CD4-positive, alpha-beta T cell treated with Interleukin-4 for 1 hour (primary cell): ENCODE data around the gene RACGAP1.
"Not testable (repeated sequence)": the region's sequence is repeated elsewhere in the genome, so short reads cannot be mapped to it uniquely, and the experiment has no call there.

ENCODE experiments used
- DNase-seq, 2 donors: peaks; one replicate each; pipeline ENCODE4 v3.0.0-alpha.2; 2020 to 2022

Gene RACGAP1

DNA sequence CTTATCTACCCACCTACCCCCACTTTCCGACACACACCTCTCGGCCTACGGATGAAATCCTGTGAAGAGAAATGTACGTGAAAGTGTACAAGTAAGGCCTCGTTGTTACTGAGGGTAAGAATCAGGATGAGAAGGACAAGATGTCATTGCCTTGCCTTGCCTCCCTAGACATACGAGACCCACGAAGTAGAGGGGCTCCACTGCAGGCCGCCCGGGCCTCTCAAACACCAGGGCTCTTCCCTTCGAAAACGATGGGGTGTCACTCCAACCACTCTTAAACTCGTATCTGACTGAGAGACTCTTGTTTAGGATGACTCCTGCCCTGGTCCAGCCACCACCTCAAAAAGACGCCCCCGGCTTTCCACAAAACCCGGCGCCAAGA lies 498 bp downstream of the RACGAP1 start:
- DNase-seq: no peak

DNA sequence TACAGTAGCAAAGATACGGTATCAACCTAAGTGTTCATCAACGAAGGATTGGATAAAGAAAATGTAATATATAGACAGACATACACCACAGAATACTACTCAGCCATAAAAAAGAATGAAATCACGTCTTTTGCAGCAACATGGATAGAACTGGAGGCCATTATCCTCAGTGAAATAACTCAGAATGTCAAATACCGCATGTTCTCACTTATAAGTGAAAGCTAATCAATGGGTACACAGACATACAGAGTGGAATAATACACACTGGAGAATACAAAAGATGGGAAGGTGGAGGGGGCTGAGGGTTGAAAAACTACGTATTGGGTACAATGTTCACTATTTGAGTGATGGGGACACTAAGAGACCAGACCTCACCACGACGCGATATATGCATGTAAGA lies 1.1 kb downstream of the RACGAP1 start:
- DNase-seq: no peak

DNA sequence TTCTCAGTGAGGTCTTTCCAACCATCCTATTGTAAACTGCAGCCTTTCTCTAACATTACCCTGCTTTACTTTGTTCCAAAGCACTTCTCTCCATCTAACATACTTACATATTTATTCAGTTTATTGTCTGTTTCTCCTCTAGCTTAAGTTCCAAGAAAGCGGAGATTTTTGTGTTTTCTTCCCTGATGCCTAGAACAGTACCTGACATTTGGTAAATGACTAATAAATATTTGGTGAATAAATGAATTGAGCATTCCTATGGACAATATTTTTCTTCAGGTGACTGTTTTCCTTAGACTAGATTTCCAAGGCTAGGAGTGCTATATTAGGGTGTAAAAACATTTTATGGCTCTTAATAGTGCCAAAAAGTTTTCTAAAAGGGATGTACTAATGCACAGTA lies 2.4 kb downstream of the RACGAP1 start:
- no peak for DNase-seq

DNA sequence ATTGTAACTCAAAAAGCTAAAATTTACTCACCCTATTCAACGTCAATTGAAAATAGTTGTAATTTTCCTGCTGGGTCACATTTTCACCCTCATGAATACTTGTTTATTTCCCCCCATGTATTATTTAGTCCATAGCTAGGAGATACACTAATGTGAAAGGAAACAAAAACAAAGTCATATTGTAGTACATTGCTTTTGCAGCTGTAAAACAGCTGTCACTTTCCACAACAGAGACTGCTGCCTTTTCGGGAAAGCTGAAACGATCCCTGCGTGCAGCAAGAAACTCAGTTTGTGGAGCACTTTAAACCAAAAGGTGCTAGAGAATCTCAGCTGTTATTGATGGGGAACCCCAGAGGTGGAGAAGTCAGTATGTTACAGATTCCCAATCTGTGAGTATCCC lies 4.3 kb downstream of the RACGAP1 start:
- DNase-seq: no peak

DNA sequence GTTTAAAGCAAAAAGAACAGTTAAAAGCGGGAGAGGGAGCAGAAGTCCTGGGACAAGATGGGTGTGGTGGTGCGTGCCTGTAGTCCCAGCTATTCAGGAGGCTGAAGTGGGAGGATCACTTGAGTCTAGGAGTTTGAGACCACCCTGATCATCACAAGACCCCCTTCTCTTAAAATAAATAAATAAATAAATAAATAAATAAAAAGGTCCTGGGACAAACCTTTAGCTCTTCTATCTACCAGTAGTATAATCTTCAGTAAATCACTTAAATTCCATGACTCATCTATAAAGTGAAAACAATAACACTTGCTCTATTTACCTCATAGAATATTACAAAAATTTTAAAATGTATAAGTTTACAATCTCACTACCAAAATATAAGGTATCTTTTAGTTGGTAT lies 5.8 kb downstream of the RACGAP1 start:
- DNase-seq: no peak

DNA sequence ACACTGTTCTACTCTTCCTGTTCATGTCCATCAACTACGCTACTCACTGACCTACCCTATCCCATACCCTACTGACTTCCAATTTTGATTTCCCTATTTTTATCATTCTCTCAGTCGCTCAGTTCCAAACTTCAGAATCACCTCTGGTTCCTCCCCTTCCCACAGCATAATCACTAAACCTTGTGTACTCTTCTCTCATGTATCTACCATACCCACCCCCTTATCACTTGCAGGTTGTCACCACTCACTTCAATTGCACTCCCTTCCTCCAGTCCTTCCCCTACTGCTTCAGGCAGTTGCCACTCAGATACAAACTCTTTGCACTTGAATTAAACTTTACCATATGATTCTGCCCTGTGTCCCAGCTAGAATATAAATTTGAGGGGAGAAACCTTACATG lies 6.3 kb downstream of the RACGAP1 start:
- DNase-seq: no peak

DNA sequence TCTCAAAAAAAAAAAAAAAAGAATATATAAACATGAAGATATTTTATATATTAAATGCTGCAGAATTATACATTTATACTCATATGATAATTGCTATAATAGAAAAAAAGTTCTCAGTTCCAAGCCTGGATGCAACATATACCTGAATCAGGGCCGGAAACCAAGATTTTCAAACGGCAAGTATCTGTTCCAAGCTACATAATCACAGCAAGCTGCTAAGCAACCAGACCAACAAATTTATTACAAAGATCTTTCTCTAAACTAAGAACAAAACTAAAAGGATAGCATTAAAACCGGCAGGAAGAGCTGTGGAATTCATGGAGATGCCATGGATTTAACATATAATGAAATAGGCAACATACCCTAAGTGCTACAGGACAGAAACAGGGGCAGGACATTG lies 7.1 kb downstream of the RACGAP1 start:
- DNase-seq: no peak

DNA sequence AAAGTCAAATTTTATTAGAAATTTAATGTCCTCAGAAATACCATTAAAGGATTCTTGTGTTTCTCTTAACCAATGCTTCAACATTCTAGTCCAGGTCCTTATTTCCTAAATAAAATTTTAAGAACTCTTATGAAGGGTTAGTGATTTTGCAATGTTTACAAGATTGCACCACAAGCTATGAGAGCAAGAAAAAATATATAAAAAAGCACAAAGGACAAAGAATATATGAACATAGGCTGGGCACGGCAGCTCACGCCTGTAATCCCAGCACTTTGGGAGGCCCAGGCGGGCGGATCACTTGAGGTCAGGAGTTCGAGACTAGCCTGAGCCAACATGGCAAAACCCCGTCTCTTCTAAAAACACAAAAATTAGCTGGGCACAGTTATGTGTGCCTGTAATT lies 7.7 kb downstream of the RACGAP1 start:
- DNase-seq: no peak

DNA sequence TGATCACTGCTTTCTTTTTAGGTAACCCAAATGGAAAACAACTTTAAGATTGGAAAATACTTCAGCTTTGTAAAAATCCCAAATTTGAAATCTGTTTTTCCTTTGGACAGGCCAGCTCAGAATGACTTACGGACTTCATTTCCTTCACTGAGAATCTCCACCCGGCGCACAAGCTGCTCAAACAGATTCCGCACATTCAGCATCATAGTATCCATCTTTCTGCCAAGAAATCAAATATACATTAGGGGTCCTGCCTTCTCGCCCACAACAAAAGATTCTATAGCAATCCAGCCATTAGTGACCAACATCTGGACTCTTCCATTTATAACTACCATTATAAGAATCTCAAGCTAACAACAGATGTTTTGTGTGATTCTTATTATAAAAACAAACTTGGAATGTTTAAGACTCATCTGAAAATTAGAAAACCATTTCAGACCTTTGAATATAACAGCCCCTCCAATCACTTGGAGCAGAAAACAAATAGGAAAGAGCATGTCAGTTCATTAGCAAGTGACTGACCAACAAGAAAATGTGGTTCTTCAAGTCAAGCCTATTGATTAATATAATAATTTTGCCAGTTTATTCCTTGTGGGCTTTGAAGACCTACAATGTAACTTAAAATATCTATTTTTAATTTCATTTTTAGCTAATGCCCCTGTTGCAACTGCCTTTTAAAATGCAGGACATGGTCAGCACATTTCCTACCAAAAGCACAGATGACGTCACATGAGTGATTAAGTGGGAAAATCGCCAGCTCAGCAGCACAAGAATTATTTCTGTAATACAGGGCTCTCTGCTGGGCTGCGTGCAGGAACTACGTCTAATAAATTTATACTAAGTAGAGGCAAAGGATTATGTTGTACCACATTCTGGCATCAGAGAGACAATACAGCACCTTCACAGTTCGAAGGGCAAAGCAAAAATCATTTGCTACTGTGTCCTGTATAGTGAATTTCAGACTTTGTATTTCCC lies 8.5 kb downstream of the RACGAP1 start:
- peak in 1 of 2 donors; percentile 43 for DNase-seq

DNA sequence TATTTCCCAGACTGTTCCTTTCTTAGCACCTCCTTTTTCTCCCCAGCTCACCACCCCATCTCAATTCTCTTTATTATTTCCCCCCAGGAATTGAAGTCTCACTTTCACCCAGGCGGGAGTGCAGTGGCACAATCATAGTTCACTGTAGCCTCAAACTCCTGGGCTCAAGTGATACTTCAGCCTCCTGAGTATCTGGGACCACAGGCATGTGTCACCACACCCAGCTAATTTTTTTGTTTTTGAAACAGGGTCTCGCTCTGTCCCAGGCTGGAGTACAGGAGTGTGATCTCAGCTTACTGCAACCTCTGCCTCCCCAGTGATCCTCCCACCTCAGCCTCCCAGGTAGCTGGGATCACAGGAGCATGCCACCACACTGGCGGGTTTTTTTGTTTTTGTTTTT lies 11.0 kb downstream of the RACGAP1 start:
- DNase-seq: no peak

DNA sequence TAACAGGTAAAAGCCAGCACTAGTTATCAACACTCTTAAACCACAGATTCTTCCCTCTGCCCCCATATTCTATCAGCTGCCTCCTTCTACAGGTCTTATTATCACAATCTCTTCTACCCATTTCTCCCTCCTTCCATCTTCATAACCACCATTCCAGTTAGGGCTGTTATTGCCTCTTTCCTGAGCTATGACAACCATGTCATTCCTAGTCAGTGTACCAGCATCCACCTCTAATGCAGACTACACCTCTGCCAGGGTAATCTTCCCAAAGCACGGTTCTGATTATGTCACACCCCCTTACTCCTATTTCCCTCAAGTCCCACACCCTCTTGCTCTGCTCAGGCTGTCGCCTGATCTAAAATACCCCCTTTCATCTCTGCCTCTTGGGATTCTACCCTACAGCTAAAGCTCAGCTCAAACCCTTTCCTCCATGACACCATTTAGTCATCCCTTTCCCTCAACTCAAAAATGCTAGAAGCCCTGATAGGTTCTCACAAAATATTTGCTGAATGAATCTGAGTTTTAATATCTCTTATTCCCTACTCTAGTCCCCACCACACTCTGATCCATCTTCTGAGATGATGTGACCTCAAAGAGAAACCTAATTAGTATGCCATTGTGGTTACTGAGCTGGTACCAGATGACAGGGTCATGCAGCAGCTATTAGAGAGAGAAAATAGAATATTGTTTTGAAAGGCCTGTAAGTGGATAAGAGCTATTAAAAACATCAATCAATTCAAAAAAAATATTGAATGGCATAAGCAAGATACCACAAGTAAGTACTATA lies 11.7 kb downstream of the RACGAP1 start:
- DNase-seq: peak in 1 of 2 donors; percentile 13

DNA sequence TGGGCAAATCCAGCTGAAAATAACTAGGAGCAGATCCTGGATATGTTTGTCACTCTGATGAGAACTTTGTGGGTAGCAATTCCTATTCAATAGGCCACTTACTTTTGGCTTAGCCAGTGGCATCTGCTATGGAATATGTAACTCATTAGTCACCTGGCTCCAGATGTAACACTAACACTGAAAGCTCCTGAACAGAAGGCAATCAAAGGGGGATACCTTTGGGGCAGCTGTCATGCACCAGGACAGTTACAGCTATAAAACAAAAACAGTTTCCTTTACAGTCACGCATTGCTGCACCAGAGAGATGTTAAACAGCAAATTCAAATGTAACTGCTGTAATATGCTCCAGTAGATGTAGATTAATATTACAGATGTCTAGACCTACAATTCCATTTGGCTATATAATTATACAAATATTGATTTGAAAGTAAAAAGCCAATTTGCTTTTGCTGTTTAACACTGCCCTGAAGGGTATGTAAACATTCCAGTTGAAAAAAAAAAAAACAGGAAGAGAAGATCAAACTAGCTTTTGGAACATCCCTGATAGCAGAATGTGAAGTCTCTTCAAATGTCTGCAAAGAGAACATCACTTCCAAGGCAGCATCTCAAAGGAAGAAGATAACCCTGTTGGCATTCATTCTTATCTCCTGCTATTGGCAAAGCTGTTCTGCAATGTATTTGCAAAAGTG lies 18.4 kb downstream of the RACGAP1 start:
- DNase-seq: no peak

DNA sequence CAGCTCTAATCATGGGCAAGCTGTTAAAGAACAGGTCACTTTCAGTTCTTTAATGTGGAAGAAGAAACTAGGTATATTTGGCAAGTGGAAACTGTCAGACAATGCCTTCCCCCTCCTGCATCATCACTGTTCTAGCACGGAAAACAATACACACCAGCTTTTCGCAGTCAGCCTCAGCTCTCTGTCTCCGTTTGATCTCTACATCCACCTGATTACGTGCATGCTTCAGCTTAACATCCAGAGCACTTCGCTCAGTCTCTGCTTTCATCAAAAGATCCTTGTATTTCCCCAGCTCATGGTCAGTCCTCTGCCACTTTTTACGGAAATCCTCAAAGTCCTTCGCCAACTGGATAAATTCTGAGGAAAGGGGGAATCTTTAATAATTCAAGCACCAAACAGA lies 19.0 kb downstream of the RACGAP1 start:
- no peak for DNase-seq

DNA sequence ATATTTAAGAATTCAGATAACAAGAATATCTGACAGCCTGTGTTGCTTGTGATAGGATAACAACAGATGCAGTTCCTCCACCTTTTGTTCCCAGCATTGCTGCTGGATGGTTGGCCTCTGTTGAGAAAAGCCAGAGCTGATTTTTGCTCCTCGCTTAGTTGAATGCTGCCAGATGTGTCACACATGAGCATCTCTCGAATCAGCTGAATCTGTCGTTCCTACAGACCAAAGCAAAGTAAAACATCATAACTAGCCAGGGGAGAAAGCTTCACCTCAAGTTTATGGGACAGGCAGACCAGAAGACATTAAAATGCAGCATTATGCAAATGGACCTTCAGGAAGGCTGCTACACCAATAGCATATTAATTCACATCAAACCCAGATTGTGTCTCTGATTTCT lies 20.1 kb downstream of the RACGAP1 start:
- no peak for DNase-seq

DNA sequence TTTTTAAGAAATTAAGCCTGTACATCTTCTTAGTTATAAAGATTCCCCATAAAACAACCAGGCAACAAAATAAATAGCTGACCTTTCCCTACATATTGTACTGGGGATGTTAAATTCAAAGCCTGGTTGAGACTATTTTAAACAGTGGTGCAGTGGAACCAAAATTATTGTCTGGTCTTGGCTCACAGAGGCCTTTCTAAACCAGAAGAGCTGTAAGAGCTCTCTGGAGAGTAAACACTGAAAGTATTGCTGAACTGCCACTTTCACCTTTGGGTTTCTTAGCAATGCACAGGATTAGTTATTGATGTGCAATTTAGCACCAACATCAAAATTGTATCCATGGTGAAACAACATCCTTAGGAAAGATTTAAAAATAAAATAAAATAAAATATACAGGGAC lies 20.6 kb downstream of the RACGAP1 start:
- no peak for DNase-seq

DNA sequence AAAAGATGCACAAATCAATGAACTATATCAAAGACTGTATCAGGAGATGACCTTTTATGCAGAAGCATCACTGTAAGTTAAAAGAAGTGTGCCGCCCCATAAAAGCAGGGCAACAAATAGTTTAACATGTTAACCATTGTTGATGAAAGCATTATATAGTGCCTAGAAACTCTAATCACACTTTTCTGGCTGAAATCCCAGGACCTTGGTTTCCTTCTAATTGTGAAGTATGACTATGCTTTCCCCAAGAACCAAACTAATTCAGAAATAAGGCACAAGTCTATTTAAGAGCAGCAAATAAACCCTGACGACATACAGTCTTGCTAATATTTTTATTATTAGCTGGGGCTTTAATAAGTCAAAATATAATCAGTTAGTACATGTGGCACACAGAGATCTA lies 21.7 kb downstream of the RACGAP1 start:
- no peak for DNase-seq

DNA sequence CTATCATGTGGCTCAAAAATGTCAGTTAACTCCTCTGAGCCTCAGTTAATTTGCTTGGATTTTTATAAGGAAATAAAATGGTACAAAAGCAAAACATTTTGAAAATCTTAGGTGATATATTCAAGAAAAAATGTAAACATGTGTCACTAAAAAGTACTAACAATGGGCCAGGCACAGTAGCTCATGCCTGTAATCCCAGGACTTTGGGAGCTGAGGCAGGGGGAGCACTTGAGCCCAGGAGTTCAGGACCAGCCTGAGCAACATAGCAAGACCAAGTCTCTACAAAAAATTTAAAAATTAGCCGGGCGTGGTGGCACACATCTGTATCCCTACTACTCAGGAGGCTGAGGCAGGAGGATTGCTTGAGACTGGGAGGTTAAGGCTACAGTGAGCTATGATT lies 26.8 kb downstream of the RACGAP1 start:
- DNase-seq: no peak

DNA sequence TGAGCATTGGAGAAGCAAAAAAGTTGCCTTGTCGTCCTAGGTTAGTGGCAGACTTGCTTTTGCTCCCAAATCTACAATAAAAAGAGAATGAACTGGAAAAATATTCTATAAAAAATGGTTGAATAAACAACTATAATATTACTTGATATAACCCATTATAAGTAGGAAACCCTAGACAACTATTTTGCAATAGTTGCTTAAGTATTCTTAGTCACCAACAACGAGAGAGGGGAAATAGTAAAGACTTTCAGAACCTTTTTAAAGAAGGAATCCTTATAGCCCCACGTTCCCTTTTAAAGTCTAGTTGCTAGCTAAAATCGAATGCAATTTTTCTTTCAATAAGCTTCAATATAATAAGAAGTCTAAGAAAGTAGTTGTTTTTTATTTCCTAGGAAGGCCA lies 35.0 kb downstream of the RACGAP1 start:
- DNase-seq: no peak

DNA sequence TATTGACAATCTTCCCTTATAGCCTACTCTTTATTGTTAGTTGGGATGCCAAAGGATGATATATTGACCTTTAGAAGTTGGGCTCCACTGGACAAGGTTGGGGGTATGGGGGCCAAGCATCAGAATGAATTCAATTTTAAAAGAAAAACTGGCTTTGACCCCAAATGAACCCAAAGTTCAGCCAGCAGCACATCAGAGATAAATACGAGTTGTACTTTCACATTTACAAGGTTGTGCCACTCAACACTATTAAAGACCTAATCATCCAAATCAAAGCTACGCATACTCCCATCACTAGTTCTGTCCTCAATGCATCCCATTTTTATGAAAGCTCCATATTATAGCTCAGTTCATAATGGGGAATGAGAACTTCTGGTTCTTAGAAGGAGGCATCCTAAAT lies 35.9 kb downstream of the RACGAP1 start:
- DNase-seq: not testable (repeated sequence)

DNA sequence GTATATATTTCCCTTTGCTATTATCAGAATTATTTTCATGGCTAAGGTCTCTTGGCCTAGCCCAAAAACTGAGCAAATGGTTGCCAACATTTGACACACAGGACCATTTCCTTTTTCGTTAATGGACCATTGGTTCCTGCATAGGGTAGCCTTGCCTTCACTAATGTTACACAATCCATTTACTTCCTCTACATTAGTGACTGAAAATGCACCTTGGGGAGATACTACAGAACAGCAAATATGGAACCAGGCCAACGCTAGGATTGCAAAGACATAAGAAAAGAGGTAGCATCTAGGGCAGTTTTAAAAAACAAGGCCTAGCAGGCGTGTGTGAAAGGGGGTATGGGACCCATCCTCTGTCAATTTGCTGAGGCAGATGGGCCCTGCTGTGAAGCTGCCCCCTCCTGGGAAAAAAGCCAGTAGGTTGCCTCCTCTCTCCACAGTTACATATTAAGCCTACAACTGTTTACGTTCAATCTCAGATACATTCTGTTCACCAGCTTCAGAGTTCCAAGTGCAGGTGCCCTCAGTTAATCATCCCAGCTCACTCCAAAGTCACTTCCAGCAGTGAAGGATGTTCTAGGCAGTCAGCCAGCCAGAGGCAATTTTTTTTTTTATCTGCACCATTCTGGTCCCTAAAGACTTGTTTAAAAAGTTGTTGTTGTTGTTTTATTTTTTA lies 37.5 kb downstream of the RACGAP1 start:
- DNase-seq: no peak

DNA sequence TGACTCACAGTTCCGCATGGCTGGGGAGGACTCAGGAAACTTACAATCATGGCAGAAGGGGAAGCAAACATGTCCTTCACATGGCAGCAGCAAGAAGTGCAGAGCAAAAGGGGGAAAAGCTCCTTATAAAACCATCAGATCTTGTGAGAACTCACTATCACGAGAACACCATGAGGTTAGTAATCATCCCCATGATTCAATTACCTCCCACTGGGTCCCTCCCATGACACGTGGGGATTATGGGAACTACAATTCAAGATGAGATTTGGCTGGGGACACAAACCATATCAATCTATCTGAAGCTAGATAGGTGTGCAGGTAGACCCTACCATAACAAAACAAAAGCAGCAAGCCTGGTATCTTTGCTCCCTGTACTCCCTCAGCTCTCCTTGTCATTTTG lies 38.8 kb downstream of the RACGAP1 start:
- not testable (repeated sequence) for DNase-seq

DNA sequence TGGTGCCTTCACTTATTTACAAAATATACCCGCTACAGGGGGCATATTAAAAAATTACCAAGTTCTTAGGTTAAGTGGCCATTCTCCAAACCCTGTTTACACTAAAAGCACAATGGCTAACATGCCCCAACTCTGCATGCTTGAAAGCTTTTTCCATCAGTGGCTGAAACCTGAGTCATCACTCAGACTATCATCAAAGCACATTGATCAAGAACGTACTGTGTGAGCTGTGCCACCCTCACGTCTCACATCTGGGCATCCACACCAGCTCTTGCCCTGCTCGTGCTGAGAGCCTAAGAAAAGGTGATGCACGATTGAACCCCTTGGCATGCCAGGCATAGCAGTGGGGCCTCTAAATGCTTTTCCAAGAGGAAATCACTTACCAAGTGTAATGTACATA lies 39.3 kb downstream of the RACGAP1 start:
- DNase-seq: no peak
